Activated CD4-positive, alpha-beta T cell treated with anti-CD3 and anti-CD28 coated beads, Interleukin-2, amount 10 ng/mL, durations not matched to agents 7 days and 5 days (primary cell): Measurements from ENCODE around the gene TTC39C. TPM values are rescaled to one million over a fixed set of nuclear protein-coding genes. Genes with fewer than 3 reads are reported as not detected.
"Not testable (repeated sequence)": the region's sequence is repeated elsewhere in the genome, so short reads cannot be mapped to it uniquely, and the experiment has no call there.

Source experiments
- CTCF ChIA-PET: fragments of 350-600 bp; sonication (Branson Sonifier 250); formaldehyde crosslinking; loops from one replicate; lab custom pipeline; 2021; ENCODE audit warnings: antibody characterized with exemption; lab: Charles Lee
- POLR2A ChIA-PET: fragments of 350-600 bp; sonication (Branson Sonifier 250); formaldehyde crosslinking; loops from one replicate; lab custom pipeline; 2021; ENCODE audit warnings: antibody characterized with exemption; lab: Charles Lee
- DNase-seq: peaks from one replicate; pipeline ENCODE4 v3.0.0-alpha.2; 2020
- H3K27ac Mint-ChIP-seq: one replicate; pipeline ENCODE4 v1.8.0; 2021; ENCODE audit warnings: mild to moderate bottlenecking, moderate library complexity, mixed read lengths
- H3K27me3 Mint-ChIP-seq: one replicate; pipeline ENCODE4 v1.8.0; 2021; ENCODE audit warnings: mixed read lengths
- H3K36me3 Mint-ChIP-seq: one replicate; pipeline ENCODE4 v1.8.0; 2021; ENCODE audit warnings: low read depth, mixed read lengths
- H3K4me1 Mint-ChIP-seq: one replicate; pipeline ENCODE4 v1.8.0; 2021; ENCODE audit warnings: mixed read lengths
- H3K4me3 Mint-ChIP-seq: one replicate; pipeline ENCODE4 v1.8.0; 2021; ENCODE audit warnings: mild to moderate bottlenecking, moderate library complexity, mixed read lengths
- H3K9me3 Mint-ChIP-seq: one replicate; pipeline ENCODE4 v1.8.0; 2021; ENCODE audit warnings: mixed read lengths
- total RNA-seq, 2 experiments: library from RNA; stranded (reverse); gene quantifications; one replicate each; pipeline ENCODE4 v1.2.3, GENCODE V29; 2021

The TTC39C gene
- total RNA-seq, 2 experiments from 2014 or later, result 93.0 to 93.5 TPM

GRCh38 chr18:24068945-24069693, 54.6 kb downstream of the TTC39C start:
- ChIA-PET CTCF (interaction anchor here (1.2 kb wide), 1 partner anchor 75 kb away, joined by 3 read pairs; no protein-coding TSS in a partner anchor), POLR2A (no interaction called here)
- no peak overlapping the region for H3K27ac Mint-ChIP-seq
- no peaks in the 10 kb centered on the region for H3K27me3 Mint-ChIP-seq
- no peak overlapping the region for H3K4me3 Mint-ChIP-seq
- no peak for DNase-seq
- H3K4me1 Mint-ChIP-seq, result peaks cover 35% of the 10 kb centered on the region
- peaks cover 2% of the 10 kb centered on the region for H3K9me3 Mint-ChIP-seq
- H3K36me3 Mint-ChIP-seq, result peaks cover 73% of the 10 kb centered on the region

- Mint-ChIP-seq H3K9me3 (peaks cover 6% of the 10 kb centered on the region), H3K27ac (no peak overlapping the region), H3K4me3 (no peak overlapping the region), H3K36me3 (peaks cover 76% of the 10 kb centered on the region), H3K27me3 (no peaks in the 10 kb centered on the region), H3K4me1 (peaks cover 42% of the 10 kb centered on the region)
- ChIA-PET POLR2A (no interaction called here), CTCF (interaction anchor here (0.5 to 1.1 kb wide), 2 partner anchors 91 to 153 kb away, joined by 3 read pairs; no protein-coding TSS in a partner anchor)
- no peak for DNase-seq
Measured at GRCh38 chr18:24071029-24071428, 56.5 kb downstream of the TTC39C start.

DNA sequence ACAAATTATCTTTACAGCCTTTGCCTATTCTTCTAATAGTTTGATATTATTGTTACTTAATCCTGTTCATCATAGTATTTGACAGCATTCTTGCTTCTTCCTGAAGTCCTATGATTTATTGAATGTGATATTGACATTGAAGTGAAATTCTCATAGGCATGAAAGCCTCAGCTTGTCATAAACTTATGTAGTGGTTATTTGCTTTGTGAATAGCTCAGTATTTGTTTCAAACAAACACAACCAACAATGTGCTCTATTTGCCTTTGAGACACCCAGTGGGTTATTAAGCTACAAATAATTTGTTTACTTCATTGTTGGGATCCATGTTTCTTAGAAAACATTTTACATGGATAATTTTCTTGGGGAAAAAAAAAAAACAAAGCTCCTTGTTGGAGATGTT, 57.2 kb downstream of the TTC39C start:
- Mint-ChIP-seq H3K27ac (no peak overlapping the region), H3K9me3 (peaks cover 6% of the 10 kb centered on the region), H3K27me3 (no peaks in the 10 kb centered on the region), H3K36me3 (peaks cover 75% of the 10 kb centered on the region), H3K4me3 (no peak overlapping the region), H3K4me1 (peaks cover 44% of the 10 kb centered on the region)
- ChIA-PET POLR2A (interaction anchor here (0.6 kb wide), 1 partner anchor 885 kb away, joined by 3 read pairs; no protein-coding TSS in a partner anchor), CTCF (interaction anchor here (0.5 kb wide), 1 partner anchor 154 kb away, joined by 3 read pairs; no protein-coding TSS in a partner anchor)
- DNase-seq, result no peak

- Mint-ChIP-seq H3K27me3 (no peaks in the 10 kb centered on the region), H3K36me3 (peaks cover 74% of the 10 kb centered on the region), H3K4me3 (no peak overlapping the region), H3K9me3 (peaks cover 6% of the 10 kb centered on the region), H3K4me1 (peaks cover 49% of the 10 kb centered on the region), H3K27ac (no peak overlapping the region)
- no peak for DNase-seq
- POLR2A ChIA-PET, result no interaction called here
- CTCF ChIA-PET, result interaction anchor here (1.0 kb wide), 1 partner anchor 92 kb away, joined by 4 read pairs; no protein-coding TSS in a partner anchor
Measured at GRCh38 chr18:24072743-24073142, 58.2 kb downstream of the TTC39C start.

GRCh38 chr18:24073791-24074190, 59.2 kb downstream of the TTC39C start:
- Mint-ChIP-seq H3K27me3 (no peaks in the 10 kb centered on the region), H3K4me1 (peaks cover 50% of the 10 kb centered on the region), H3K27ac (no peak overlapping the region), H3K4me3 (no peak overlapping the region), H3K9me3 (peaks cover 6% of the 10 kb centered on the region), H3K36me3 (peaks cover 74% of the 10 kb centered on the region)
- ChIA-PET CTCF (interaction anchor here (1.0 kb wide), 1 partner anchor 93 kb away, joined by 4 read pairs; no protein-coding TSS in a partner anchor), POLR2A (no interaction called here)
- DNase-seq, result no peak

- DNase-seq, H3K9me3 Mint-ChIP-seq, H3K4me3 Mint-ChIP-seq, H3K27ac Mint-ChIP-seq, POLR2A ChIA-PET, CTCF ChIA-PET, H3K27me3 Mint-ChIP-seq: not testable (repeated sequence)
- Mint-ChIP-seq H3K36me3 (peaks cover 73% of the 10 kb centered on the region), H3K4me1 (peaks cover 48% of the 10 kb centered on the region)
Measured at GRCh38 chr18:24074757-24075156, 60.2 kb downstream of the TTC39C start.

DNA sequence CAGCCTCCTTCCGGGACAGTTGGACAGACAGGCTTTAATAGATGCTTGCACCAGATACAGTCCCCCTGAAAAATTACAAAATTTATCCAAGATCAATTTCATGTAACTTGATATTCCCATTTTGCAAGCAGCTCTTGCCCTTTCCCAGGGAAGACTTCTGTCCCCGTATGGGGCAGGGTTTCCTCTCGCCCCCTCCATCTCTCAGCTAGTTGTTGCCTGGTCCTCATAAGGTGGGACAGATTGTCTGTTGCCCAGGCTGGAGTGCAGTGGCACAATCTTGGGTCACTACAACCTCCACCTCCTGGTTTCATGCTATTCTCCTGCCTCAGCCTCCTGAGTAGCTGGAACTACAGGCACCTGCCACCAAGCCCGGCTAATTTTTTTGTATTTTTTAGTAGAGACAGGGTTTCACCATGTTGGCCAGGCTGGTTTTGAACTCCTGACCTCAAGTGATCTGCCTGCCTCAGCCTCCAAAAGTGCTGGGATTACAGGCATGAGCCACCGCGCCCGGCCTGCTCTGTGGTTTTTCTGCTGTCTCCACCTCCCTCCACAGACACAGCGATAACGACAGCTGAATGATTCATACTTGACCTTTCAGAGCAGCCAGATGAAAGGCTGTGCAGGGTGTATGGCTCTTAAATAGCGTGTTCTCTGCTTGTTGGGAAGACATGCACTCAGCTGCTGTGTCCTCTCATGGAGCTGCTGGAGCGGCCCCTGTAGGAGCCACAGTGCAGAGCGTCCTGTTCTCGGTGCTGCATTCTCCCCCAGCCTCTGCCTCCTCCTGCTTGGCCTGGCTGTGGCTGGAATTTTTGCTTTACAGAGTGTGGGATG, 61.4 kb downstream of the TTC39C start:
- POLR2A ChIA-PET, result interaction anchor here (0.5 kb wide), 1 partner anchor 9 kb away, joined by 3 read pairs; no protein-coding TSS in a partner anchor
- Mint-ChIP-seq H3K4me3 (no peak overlapping the region), H3K4me1 (peaks cover 54% of the 10 kb centered on the region), H3K27me3 (no peaks in the 10 kb centered on the region), H3K27ac (peak overlapping the region; percentile 78), H3K9me3 (peaks cover 6% of the 10 kb centered on the region), H3K36me3 (peaks cover 73% of the 10 kb centered on the region)
- DNase-seq, result peak; percentile 60
- CTCF ChIA-PET, result interaction anchor here (1.1 to 1.5 kb wide), 3 partner anchors 22 to 66 kb away, joined by 3 to 7 read pairs (median 3); no protein-coding TSS in a partner anchor

GRCh38 chr18:24076950-24077349, 62.4 kb downstream of the TTC39C start:
- Mint-ChIP-seq H3K9me3 (peaks cover 6% of the 10 kb centered on the region), H3K36me3 (peaks cover 68% of the 10 kb centered on the region), H3K27me3 (no peaks in the 10 kb centered on the region), H3K4me1 (peaks cover 55% of the 10 kb centered on the region), H3K4me3 (no peak overlapping the region), H3K27ac (no peak overlapping the region)
- ChIA-PET CTCF (interaction anchor here (1.1 to 1.3 kb wide), 3 partner anchors 11 to 67 kb away, joined by 3 read pairs; no protein-coding TSS in a partner anchor), POLR2A (no interaction called here)
- DNase-seq, result no peak

- Mint-ChIP-seq H3K27me3 (no peaks in the 10 kb centered on the region), H3K9me3 (peaks cover 6% of the 10 kb centered on the region), H3K4me3 (no peak overlapping the region), H3K4me1 (peaks cover 63% of the 10 kb centered on the region), H3K27ac (no peak overlapping the region), H3K36me3 (peaks cover 70% of the 10 kb centered on the region)
- ChIA-PET CTCF (no interaction called here), POLR2A (no interaction called here)
- no peak for DNase-seq
Measured at GRCh38 chr18:24078391-24078790, 63.8 kb downstream of the TTC39C start.

GRCh38 chr18:24080861-24081260, 66.3 kb downstream of the TTC39C start:
- ChIA-PET CTCF (interaction anchor here (1.9 kb wide), 1 partner anchor 14 kb away, joined by 7 read pairs; no protein-coding TSS in a partner anchor), POLR2A (no interaction called here)
- H3K27ac Mint-ChIP-seq, result no peak overlapping the region
- peaks cover 51% of the 10 kb centered on the region for H3K4me1 Mint-ChIP-seq
- no peaks in the 10 kb centered on the region for H3K9me3 Mint-ChIP-seq
- H3K36me3 Mint-ChIP-seq, result peaks cover 71% of the 10 kb centered on the region
- H3K4me3 Mint-ChIP-seq, result no peak overlapping the region
- peak; percentile 13 for DNase-seq
- H3K27me3 Mint-ChIP-seq, result no peaks in the 10 kb centered on the region

DNA sequence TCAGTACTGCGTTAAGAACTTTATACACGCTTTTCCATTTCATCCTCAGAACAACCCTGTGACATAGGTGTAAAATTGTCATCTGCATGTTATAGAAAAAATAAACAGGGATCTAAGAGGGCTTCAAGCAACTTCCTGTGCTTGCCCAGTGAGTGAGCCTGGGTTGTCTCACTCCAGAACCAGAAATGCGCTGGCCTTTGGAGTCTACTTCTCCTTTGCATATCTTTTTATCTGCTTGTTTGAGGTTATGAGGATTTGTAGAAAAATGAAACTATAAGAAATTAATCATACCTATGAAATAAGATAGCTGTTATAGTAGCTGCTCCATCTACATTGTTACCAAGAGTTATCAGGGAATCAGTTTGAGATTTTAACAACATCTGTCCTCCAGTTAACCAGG, 69.0 kb downstream of the TTC39C start:
- H3K27me3 Mint-ChIP-seq, result no peaks in the 10 kb centered on the region
- H3K27ac Mint-ChIP-seq, result peak overlapping the region; percentile 33
- DNase-seq, result no peak
- peaks cover 69% of the 10 kb centered on the region for H3K36me3 Mint-ChIP-seq
- H3K9me3 Mint-ChIP-seq, result no peaks in the 10 kb centered on the region
- CTCF ChIA-PET, result interaction anchor here (0.6 kb wide), 2 partner anchors 80 to 102 kb away, joined by 3 read pairs; no protein-coding TSS in a partner anchor
- POLR2A ChIA-PET, result no interaction called here
- H3K4me1 Mint-ChIP-seq, result peaks cover 33% of the 10 kb centered on the region
- no peak overlapping the region for H3K4me3 Mint-ChIP-seq

- H3K4me3 Mint-ChIP-seq, result no peak overlapping the region
- no peaks in the 10 kb centered on the region for H3K27me3 Mint-ChIP-seq
- POLR2A ChIA-PET, result no interaction called here
- peaks cover 16% of the 10 kb centered on the region for H3K4me1 Mint-ChIP-seq
- no peak for DNase-seq
- CTCF ChIA-PET, result interaction anchor here (1.5 kb wide), 1 partner anchor 53 kb away, joined by 3 read pairs; no protein-coding TSS in a partner anchor
- no peaks in the 10 kb centered on the region for H3K9me3 Mint-ChIP-seq
- no peak overlapping the region for H3K27ac Mint-ChIP-seq
- peaks cover 68% of the 10 kb centered on the region for H3K36me3 Mint-ChIP-seq
Measured at GRCh38 chr18:24086082-24086481, 71.5 kb downstream of the TTC39C start.
